Vagina (tissue), 2 donors: Measurements from ENCODE around the gene C15orf39. TPM values are rescaled to one million over a fixed set of nuclear protein-coding genes. Genes with fewer than 3 reads are reported as not detected.

ENCODE experiments used
- DNase-seq, 2 donors: peaks; one replicate each; pipeline ENCODE4 v3.0.0-alpha.2; 2017; ENCODE audit errors: extremely low spot score in 2 of 2
- H3K27ac ChIP-seq: fragments of 200-600 bp; sonication (generic); one replicate; pipeline ENCODE4 v1.5.1; 2019
- H3K27me3 ChIP-seq: fragments of 200-600 bp; sonication (generic); one replicate; pipeline ENCODE4 v1.5.1; 2019
- H3K36me3 ChIP-seq, 2 donors: fragments of 200-600 bp; sonication (generic); one replicate each; pipeline ENCODE4 v1.5.1; 2017 to 2019
- H3K4me1 ChIP-seq: fragments of 200-600 bp; sonication (generic); one replicate; pipeline ENCODE4 v1.5.1; 2019
- H3K4me3 ChIP-seq, 2 donors: fragments of 200-600 bp; sonication (generic); 1 replicate in 1 of 2; 2 replicates in 1 of 2; pipeline ENCODE4 v1.5.1; 2016 to 2019
- H3K9me3 ChIP-seq: fragments of 200-600 bp; sonication (generic); one replicate; pipeline ENCODE4 v1.5.1; 2019
- POLR2A ChIP-seq, 2 donors: fragments of 450-650 bp; IDR thresholded peaks; one replicate each; pipeline ENCODE4 v1.6.1; 2017; ENCODE audit warnings: antibody characterized with exemption in 2 of 2, mild to moderate bottlenecking in 2 of 2, moderate library complexity in 2 of 2
- POLR2AphosphoS5 ChIP-seq, 2 donors: sonication (generic); formaldehyde crosslinking; IDR thresholded peaks; one replicate each; pipeline ENCODE4 v1.9.0; 2017; ENCODE audit warnings: antibody characterized with exemption in 2 of 2, mild to moderate bottlenecking in 2 of 2, low read depth in 1 of 2; ENCODE audit not compliant: insufficient read depth in 1 of 2
- intact Hi-C: fragments of 100-400 bp; cut with DNase I; formaldehyde crosslinking; loops from one replicate; pipeline ENCODE4 v1.15.1; 2023
- total RNA-seq: library from RNA; depleted of rRNA; stranded (reverse); fragments of >200 nt; gene quantifications from one replicate; pipeline ENCODE4 v1.2.3, GENCODE V29; 2016
- TF ChIP-seq, protein P1 (sequence below), 3 experiments: fragments of 450-650 bp in 2 of 3; fragments of 200-600 bp in 1 of 3; sonication (generic) in 1 of 3; IDR thresholded peaks; one replicate each; pipeline ENCODE4 v1.5.1; 2017 to 2019; ENCODE audit warnings: antibody characterized with exemption in 3 of 3, mild to moderate bottlenecking in 2 of 3, moderate library complexity in 2 of 3

The C15orf39 gene
- total RNA-seq, 1 donor from 2014 or later: 20.9 TPM

- H3K27me3 ChIP-seq: no peaks in the 10 kb centered on the region
- intact Hi-C loops: loop anchor here (10.0 kb wide), 1 partner anchor 92 kb away; no protein-coding TSS in a partner anchor
These were observed 30.7 kb downstream of the C15orf39 start for GRCh38 chr15:75232252-75232813.

GRCh38 chr15:75232826-75233503 lies 31.3 kb downstream of the C15orf39 start:
- no peaks in the 10 kb centered on the region for H3K4me1 ChIP-seq
- intact Hi-C loops: loop anchor here (10.0 kb wide), 1 partner anchor 92 kb away; no protein-coding TSS in a partner anchor
- H3K27me3 ChIP-seq: no peaks in the 10 kb centered on the region

More at GRCh38 chr15:75232252-75232813, 30.7 kb downstream of the C15orf39 start:
- no peak for TF ChIP-seq POLR2AphosphoS5 (IDR thresholded peaks at IDR 0.05; ENCODE audit: insufficient read depth in 1 of 2, low read depth in 1 of 2)
- TF ChIP-seq, protein P1, sequence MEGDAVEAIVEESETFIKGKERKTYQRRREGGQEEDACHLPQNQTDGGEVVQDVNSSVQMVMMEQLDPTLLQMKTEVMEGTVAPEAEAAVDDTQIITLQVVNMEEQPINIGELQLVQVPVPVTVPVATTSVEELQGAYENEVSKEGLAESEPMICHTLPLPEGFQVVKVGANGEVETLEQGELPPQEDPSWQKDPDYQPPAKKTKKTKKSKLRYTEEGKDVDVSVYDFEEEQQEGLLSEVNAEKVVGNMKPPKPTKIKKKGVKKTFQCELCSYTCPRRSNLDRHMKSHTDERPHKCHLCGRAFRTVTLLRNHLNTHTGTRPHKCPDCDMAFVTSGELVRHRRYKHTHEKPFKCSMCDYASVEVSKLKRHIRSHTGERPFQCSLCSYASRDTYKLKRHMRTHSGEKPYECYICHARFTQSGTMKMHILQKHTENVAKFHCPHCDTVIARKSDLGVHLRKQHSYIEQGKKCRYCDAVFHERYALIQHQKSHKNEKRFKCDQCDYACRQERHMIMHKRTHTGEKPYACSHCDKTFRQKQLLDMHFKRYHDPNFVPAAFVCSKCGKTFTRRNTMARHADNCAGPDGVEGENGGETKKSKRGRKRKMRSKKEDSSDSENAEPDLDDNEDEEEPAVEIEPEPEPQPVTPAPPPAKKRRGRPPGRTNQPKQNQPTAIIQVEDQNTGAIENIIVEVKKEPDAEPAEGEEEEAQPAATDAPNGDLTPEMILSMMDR (IDR thresholded peaks at IDR 0.05): no peak
- TF ChIP-seq POLR2A (IDR thresholded peaks at IDR 0.05): no peak
- no peaks in the 10 kb centered on the region for H3K36me3 ChIP-seq
- H3K9me3 ChIP-seq: no peaks in the 10 kb centered on the region
- no peak overlapping the region for H3K4me3 ChIP-seq
- no peak for DNase-seq
- no peaks in the 10 kb centered on the region for H3K4me1 ChIP-seq
- no peak overlapping the region for H3K27ac ChIP-seq

DNA sequence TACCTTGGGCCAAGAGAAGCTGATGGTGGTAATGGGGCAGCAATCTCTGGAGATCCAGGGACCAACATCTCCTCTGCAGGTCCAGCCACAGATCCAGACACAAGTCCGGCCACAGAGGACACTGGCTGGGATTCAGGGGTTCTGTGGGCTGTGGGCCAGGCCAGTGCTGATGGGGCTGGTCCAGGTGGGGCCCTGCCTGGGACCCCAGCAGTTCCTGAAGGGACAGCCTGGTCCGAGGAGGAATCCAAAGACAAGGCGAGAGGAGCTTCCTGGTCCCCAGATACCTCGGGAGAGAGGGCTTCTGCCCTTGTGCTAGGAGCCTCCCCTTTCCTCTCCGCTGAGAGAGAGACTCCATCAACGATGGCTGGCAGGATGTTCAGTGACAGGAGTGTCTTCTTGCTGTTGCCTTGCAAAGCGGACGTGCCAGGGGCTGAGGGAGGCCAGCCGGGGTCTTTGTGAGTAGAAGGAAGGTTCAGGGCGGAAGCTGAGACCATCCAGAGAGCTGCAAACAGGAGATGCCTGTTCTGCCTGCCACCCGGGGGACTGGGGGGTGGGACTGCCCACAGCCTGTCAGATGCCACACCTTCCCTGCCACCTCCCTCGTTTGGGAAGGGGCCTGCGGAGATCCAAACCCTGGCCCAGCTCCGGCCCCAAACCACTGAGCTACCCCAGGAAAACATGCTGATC lies 32.0 kb downstream of the C15orf39 start:
- DNase-seq: no peak
- H3K27me3 ChIP-seq: no peaks in the 10 kb centered on the region
- intact Hi-C loops: loop anchor here (10.0 kb wide), 1 partner anchor 91 kb away; no protein-coding TSS in a partner anchor
- H3K4me1 ChIP-seq: no peaks in the 10 kb centered on the region
- H3K4me3 ChIP-seq: no peak overlapping the region
- H3K36me3 ChIP-seq: no peaks in the 10 kb centered on the region
- H3K27ac ChIP-seq: no peak overlapping the region
- TF ChIP-seq POLR2AphosphoS5 (IDR thresholded peaks at IDR 0.05; ENCODE audit: insufficient read depth in 1 of 2, low read depth in 1 of 2): no peak
- TF ChIP-seq POLR2A (IDR thresholded peaks at IDR 0.05): no peak
- TF ChIP-seq, protein P1 (IDR thresholded peaks at IDR 0.05): no peak
- no peaks in the 10 kb centered on the region for H3K9me3 ChIP-seq

More at GRCh38 chr15:75232826-75233503, 31.3 kb downstream of the C15orf39 start:
- Histone ChIP-seq H3K9me3 (no peaks in the 10 kb centered on the region), H3K36me3 (no peaks in the 10 kb centered on the region), H3K4me3 (no peak overlapping the region), H3K27ac (no peak overlapping the region)
- no peak for DNase-seq
- TF ChIP-seq POLR2A (IDR thresholded peaks at IDR 0.05) (no peak), POLR2AphosphoS5 (IDR thresholded peaks at IDR 0.05; ENCODE audit: insufficient read depth in 1 of 2, low read depth in 1 of 2) (no peak)
- TF ChIP-seq, protein P1 (IDR thresholded peaks at IDR 0.05): no peak

GRCh38 chr15:75234191-75234810 lies 32.6 kb downstream of the C15orf39 start:
- no peak overlapping the region for H3K4me3 ChIP-seq
- intact Hi-C loops: loop anchor here (10.0 kb wide), 1 partner anchor 90 kb away; no protein-coding TSS in a partner anchor
- DNase-seq: no peak
- H3K4me1 ChIP-seq: no peaks in the 10 kb centered on the region
- H3K27ac ChIP-seq: no peak overlapping the region
- TF ChIP-seq POLR2AphosphoS5 (IDR thresholded peaks at IDR 0.05; ENCODE audit: insufficient read depth in 1 of 2, low read depth in 1 of 2): no peak
- TF ChIP-seq, protein P1 (IDR thresholded peaks at IDR 0.05): no peak
- no peak for TF ChIP-seq POLR2A (IDR thresholded peaks at IDR 0.05)
- H3K36me3 ChIP-seq: no peaks in the 10 kb centered on the region
- H3K27me3 ChIP-seq: no peaks in the 10 kb centered on the region
- no peaks in the 10 kb centered on the region for H3K9me3 ChIP-seq
